Colonic mucosa (tissue), 4 donors: ENCODE data around the gene PSG6. TPM values are rescaled to one million over a fixed set of nuclear protein-coding genes. Genes with fewer than 3 reads are reported as not detected.
"Not testable (repeated sequence)": the region's sequence is repeated elsewhere in the genome, so short reads cannot be mapped to it uniquely, and the experiment has no call there.

Source experiments
- DNase-seq: peaks from one replicate; pipeline ENCODE4 v3.0.0-alpha.2; 2020
- H3K27ac ChIP-seq: fragments of 200-600 bp; one replicate; pipeline ENCODE4 v1.8.0; 2021
- H3K27me3 ChIP-seq: fragments of 200-600 bp; one replicate; pipeline ENCODE4 v1.8.0; 2021
- H3K36me3 ChIP-seq: fragments of 200-600 bp; one replicate; pipeline ENCODE4 v1.8.0; 2021
- H3K4me1 ChIP-seq: fragments of 200-600 bp; one replicate; pipeline ENCODE4 v1.8.0; 2021; ENCODE audit warnings: mild to moderate bottlenecking
- H3K4me3 ChIP-seq: fragments of 200-600 bp; one replicate; pipeline ENCODE4 v1.8.0; 2021
- H3K9ac ChIP-seq, 2 donors: one replicate each; pipeline ENCODE4 v1.7.0; 2013; ENCODE audit warnings: control low read depth in 2 of 2, low read depth in 2 of 2, low read length in 2 of 2
- H3K9me3 ChIP-seq: fragments of 200-600 bp; one replicate; pipeline ENCODE4 v1.8.0; 2021
- intact Hi-C: fragments of 100-400 bp; cut with DNase I; formaldehyde crosslinking; loops from one replicate; pipeline ENCODE4 v1.14.1; 2022
- total RNA-seq, 2 donors: library from RNA; stranded (reverse); fragmentation: NEBNext Ultra II Directional in 1 of 2; extraction: Animal tissue kit (Norgen Biotek cat#: 25700) in 1 of 2; gene quantifications; one replicate each; pipeline ENCODE4 v1.2.1, GENCODE V29; 2021
- donor health status: healthy.
- donor health status: DM: no; HTN: no; CAD: no.
- donor health status: DM: no; HTN: no; CAD: no.

The PSG6 gene
- total RNA-seq, 2 donors from 2014 or later, result not detected

DNA sequence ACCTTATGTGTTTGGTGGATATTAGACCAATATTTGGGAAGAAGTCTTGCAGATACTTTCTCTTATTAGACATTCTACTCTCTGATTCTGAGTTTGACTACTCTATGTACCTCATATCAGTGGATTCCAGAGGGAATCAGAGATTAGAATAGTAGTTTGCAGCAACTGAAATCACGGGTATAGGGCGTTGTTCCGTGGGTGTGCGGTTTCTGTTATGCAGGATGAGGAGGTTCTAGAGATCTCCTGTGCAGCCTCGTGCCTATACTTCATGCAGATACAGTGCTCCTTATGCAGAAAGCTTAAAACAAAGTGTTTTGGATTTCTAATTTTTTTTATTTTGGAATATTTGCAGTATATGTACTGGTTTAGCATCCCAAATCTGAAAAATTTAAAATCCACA lies 6.0 kb downstream of the PSG6 start:
- H3K4me1 ChIP-seq, DNase-seq, H3K9me3 ChIP-seq, H3K9ac ChIP-seq, intact Hi-C loops, H3K27me3 ChIP-seq, H3K27ac ChIP-seq, H3K4me3 ChIP-seq, H3K36me3 ChIP-seq: not testable (repeated sequence)

DNA sequence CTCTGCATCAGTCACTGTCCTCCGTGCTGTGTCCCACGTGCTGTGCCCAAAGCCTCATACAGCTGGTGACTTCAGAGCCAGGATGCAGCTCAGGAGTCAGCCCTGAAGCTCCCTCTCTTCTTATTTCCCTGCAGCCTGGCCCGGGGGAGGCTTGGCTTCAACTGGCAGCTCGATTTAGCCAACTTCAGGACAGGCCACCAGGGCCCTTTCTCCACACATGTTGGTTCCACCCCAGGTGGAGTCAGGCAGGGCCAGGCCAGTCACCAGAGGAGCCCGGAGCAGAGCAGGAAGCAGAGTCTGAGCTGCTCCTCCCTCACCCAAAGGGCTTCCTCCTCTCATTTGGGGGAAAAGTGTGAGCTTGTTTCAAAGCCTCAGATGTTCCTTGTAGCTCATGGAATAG lies 11.5 kb downstream of the PSG6 start:
- H3K27ac ChIP-seq, H3K27me3 ChIP-seq, H3K36me3 ChIP-seq, intact Hi-C loops, DNase-seq, H3K4me1 ChIP-seq, H3K9ac ChIP-seq, H3K9me3 ChIP-seq, H3K4me3 ChIP-seq: not testable (repeated sequence)

DNA sequence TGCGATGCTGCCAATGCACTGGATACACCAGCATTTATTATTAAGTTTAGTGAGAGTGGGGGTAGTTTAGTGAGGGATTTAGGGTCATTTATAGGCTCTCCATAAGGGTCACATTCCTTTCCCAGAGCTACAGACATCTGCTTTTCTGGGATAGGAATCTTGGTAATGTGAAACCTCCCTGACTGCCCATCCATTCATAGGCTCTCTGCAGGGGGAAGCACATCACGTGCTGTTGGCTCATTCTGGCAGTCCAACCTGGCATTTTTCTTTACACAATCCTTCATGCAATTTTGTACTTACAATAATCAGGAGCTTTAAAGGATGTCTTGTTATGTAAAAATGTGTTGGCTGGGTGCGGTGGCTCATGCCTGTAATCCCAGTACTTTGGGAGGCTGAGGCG lies 17.1 kb downstream of the PSG6 start:
- H3K27me3 ChIP-seq, DNase-seq, H3K4me3 ChIP-seq, H3K27ac ChIP-seq, H3K36me3 ChIP-seq, H3K4me1 ChIP-seq, intact Hi-C loops, H3K9me3 ChIP-seq, H3K9ac ChIP-seq: not testable (repeated sequence)

DNA sequence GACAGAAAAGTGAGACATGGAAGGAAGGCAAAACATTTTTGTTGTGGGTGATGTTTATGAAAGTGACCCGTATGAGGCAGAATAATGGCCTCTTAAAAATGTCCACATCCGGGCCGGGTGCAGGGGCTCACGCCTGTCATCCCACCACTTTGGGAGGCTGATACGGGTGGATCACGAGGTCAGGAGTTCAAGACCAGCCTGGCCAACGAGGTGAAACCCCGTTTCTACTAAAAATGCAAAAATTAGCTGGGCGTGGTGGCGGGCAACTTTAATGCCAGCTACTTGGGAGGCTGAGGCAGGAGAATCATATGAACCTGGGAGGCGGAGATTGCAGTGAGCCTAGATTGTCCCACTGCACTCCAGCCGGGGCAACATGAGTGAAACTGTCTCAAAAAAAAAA lies 18.0 kb downstream of the PSG6 start:
- not testable (repeated sequence) for H3K9ac ChIP-seq, DNase-seq

DNA sequence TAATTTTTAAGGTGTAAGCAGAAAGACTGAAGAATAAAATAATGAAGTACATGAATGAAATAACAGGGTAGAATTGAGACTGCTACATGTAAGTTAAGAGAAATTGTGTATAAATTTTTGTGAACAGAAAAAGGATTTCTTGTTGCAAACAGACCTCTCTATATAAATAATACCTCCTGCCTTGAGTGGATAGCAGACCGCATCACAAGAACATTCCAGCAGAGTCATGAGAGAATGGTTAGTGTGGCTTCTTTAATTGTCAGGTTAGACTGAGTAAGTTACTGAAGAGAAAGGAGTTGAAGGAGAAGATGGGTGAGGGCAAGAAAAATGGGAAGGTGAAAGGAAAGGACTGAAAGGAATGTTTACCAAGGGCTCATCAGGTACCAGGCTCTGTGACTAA lies 18.6 kb downstream of the PSG6 start:
- H3K4me1 ChIP-seq, H3K36me3 ChIP-seq, H3K27ac ChIP-seq, intact Hi-C loops, H3K9ac ChIP-seq, H3K27me3 ChIP-seq, H3K4me3 ChIP-seq, DNase-seq, H3K9me3 ChIP-seq: not testable (repeated sequence)

More for the DNA sequence above, 18.0 kb downstream of the PSG6 start:
- H3K36me3 ChIP-seq, H3K4me1 ChIP-seq, intact Hi-C loops, H3K9me3 ChIP-seq, H3K4me3 ChIP-seq, H3K27ac ChIP-seq, H3K27me3 ChIP-seq: not testable (repeated sequence)

DNA sequence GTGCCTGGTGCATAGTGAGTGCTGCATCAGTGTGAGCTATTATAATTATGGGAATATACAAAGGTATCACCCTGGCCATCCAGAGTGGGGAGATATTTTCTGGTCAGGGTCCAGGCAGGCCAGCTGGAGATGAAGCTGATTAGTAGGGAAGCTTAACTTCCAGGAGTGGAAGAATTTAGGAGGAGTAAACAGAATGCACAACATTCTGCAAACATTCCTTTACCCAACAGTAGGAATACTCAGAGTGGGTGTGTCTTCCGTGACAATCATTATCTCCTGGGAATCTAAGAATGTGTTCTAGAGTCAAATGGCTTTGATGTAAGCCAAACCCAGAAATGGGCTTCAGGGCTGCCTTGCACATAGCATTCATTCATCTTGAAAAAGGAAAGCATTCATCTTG lies 19.0 kb downstream of the PSG6 start:
- H3K9ac ChIP-seq, H3K36me3 ChIP-seq, H3K4me3 ChIP-seq, H3K4me1 ChIP-seq, H3K27me3 ChIP-seq, H3K9me3 ChIP-seq, H3K27ac ChIP-seq, DNase-seq, intact Hi-C loops: not testable (repeated sequence)

DNA sequence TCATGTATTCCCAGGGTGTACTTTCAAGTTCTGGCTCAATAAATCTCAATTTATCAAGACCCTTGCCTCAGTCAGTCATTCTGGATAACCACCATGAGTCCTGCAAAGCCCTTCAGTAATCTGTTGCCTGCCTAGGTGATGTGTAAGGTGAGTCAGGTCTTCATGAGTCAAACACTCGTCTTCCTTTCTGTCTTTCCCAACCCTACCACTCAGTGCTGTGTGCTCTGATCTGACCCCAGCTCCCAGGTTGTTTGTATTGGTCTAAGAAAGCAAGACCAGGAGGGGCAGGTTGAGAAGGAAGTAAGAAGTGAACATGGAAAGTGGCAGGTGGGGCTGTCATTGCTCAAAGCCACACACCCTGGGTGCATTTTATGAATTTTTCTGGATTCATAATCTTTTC lies 20.0 kb downstream of the PSG6 start:
- H3K27me3 ChIP-seq, intact Hi-C loops, H3K36me3 ChIP-seq, DNase-seq, H3K9me3 ChIP-seq, H3K27ac ChIP-seq, H3K4me1 ChIP-seq, H3K4me3 ChIP-seq, H3K9ac ChIP-seq: not testable (repeated sequence)

DNA sequence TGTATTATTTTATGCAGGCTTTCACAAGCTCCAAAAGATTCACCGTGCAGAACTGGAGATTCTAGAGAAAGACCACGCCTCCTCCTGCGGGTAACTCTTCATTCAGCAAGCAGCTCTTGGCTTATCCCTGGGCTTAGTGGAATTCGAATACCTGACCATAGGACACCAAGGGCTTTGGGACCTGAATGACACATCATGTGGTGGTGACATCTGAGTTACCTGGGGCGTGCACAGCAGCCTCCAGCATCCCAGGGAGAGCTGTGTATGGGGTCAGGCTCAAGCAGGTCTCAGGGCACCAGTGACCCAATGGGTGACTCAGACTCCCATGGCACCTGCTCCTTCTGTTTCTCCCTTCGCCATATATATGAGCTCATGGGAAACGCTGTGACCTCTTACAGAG lies 27.2 kb downstream of the PSG6 start:
- H3K9ac ChIP-seq, H3K27ac ChIP-seq, H3K4me1 ChIP-seq, H3K9me3 ChIP-seq, H3K36me3 ChIP-seq, H3K4me3 ChIP-seq, DNase-seq, intact Hi-C loops, H3K27me3 ChIP-seq: not testable (repeated sequence)

DNA sequence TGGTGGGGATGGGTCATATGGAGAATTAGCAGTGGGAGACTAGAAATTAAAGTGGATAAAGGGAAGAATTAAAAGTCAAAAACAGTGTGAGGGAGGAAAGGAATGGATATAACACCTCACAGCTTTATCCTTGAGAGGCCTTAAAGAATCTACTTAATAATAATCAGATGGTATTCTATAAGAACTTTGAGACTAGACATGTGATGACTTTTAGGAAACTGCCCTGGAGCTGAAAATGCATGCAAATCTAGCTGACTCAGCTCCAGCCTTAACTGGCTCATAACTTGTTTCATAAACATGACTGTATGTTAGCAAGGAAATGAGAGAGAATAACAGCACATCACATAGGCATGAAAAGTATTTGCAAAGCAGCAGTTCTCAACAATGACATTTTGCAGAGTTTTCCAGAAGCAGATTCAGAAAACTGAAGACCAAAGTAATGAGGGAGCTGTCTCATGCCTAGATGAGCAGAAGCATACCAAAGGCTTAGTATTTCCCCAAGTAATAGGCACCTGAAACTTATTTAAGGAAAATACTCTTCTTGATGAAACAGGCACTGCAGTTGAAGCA lies 29.7 kb downstream of the PSG6 start:
- H3K4me3 ChIP-seq, DNase-seq, H3K9ac ChIP-seq, H3K27ac ChIP-seq, H3K27me3 ChIP-seq, intact Hi-C loops, H3K36me3 ChIP-seq, H3K4me1 ChIP-seq, H3K9me3 ChIP-seq: not testable (repeated sequence)

DNA sequence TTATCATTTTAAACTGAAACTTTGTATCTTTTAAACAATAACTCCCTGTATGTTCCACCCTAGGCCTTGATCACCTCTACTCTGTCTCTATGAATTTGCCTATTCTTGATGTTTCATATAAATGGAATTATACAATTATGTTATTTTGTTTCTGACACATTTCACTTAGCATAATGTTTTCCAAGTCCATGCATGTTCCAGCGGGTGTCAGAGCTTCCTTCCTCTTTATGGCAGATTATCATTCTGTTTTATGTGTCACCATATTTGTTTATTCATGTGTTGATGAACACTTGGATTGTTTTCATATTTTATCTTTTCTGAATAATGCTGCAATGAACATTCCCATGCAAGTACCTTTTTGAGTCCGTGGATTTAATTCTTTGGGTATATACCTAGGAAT lies 35.0 kb downstream of the PSG6 start:
- DNase-seq, H3K9me3 ChIP-seq, H3K9ac ChIP-seq, H3K27me3 ChIP-seq, H3K27ac ChIP-seq, H3K36me3 ChIP-seq, H3K4me3 ChIP-seq, H3K4me1 ChIP-seq, intact Hi-C loops: not testable (repeated sequence)

DNA sequence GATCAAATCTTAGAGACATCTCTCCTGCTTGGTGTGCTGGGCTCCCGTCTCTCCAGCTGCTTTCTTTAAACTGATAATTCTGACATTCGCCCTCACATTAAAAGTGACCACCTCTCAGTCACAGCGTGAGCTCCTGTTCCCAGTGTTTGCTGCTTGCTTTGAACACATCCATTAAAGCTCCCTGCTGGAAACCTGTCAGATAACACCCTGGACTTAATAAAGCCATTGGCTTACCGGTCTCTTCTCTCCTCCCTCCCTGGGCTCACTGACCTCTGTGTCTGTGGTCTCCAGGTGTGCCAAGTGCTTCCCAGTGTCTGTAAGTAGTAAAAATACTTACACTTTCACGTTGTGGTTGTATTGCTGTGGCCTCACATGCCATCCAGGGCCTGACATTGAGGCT lies 35.7 kb downstream of the PSG6 start:
- H3K4me3 ChIP-seq, H3K27me3 ChIP-seq, H3K36me3 ChIP-seq, DNase-seq, H3K27ac ChIP-seq, H3K9ac ChIP-seq, intact Hi-C loops, H3K4me1 ChIP-seq, H3K9me3 ChIP-seq: not testable (repeated sequence)

DNA sequence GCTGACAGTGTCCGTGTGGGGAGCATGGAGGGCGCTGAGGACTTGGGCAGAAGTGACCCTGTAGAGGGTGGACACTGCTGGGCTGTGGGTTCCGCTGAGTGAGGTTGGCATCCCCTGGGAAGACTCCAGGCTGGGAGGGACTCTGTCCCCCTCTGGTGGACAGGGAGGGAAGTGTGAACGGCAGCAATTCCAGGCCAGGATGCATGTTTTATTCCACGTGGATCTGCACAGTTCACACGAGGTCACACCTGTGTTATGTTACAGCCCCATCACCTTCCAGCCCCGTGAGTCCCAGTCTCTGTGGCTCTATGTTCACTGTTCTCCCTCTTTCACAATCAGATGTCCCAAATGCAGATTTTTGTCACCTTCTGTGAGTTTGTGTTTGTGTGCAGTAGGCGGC lies 36.4 kb downstream of the PSG6 start:
- H3K4me1 ChIP-seq, H3K9ac ChIP-seq, intact Hi-C loops, H3K9me3 ChIP-seq, H3K27me3 ChIP-seq, DNase-seq, H3K36me3 ChIP-seq, H3K4me3 ChIP-seq, H3K27ac ChIP-seq: not testable (repeated sequence)

DNA sequence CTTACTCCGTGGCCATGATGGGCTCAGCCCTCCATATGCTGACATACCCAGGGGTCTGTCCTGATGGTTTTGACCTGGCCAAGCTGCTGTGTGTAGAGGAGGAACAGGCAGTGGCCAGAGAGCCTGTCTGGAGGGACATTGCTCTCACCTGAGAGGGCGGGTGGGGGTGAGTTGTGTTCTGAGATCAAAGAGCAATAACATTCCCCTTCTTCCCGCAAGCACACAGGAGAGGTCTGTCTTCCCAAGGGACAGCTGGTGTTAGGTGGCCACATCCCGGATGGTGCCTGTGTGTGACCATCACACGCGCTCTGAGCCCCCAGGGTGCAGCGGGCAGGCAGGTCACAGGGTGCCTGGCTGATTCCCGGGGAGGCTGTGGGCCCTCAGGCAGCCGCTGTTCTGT lies 37.1 kb downstream of the PSG6 start:
- H3K9ac ChIP-seq, intact Hi-C loops, H3K4me1 ChIP-seq, H3K27ac ChIP-seq, H3K4me3 ChIP-seq, H3K27me3 ChIP-seq, H3K36me3 ChIP-seq, DNase-seq, H3K9me3 ChIP-seq: not testable (repeated sequence)
